ENCODE measurements around the gene TMPRSS7.

- TF ChIP-seq POLR2A (IDR thresholded peaks at IDR 0.05), result no peak
- TF ChIP-seq, protein P1, sequence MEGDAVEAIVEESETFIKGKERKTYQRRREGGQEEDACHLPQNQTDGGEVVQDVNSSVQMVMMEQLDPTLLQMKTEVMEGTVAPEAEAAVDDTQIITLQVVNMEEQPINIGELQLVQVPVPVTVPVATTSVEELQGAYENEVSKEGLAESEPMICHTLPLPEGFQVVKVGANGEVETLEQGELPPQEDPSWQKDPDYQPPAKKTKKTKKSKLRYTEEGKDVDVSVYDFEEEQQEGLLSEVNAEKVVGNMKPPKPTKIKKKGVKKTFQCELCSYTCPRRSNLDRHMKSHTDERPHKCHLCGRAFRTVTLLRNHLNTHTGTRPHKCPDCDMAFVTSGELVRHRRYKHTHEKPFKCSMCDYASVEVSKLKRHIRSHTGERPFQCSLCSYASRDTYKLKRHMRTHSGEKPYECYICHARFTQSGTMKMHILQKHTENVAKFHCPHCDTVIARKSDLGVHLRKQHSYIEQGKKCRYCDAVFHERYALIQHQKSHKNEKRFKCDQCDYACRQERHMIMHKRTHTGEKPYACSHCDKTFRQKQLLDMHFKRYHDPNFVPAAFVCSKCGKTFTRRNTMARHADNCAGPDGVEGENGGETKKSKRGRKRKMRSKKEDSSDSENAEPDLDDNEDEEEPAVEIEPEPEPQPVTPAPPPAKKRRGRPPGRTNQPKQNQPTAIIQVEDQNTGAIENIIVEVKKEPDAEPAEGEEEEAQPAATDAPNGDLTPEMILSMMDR (IDR thresholded peaks at IDR 0.05), result no peak
- TF ChIP-seq POLR2AphosphoS5 (IDR thresholded peaks at IDR 0.05), result no peak
Measured at GRCh38 chr3:112042842-112043280, 8.3 kb downstream of the TMPRSS7 start.
